NCI-H510A treated with DMSO at 0.1 percent for 48 hours (cell line): ENCODE results near the gene KIAA1217.

Experiments
- DNase-seq: peaks from one replicate; lab custom pipeline; 2025; lab: John Stamatoyannopoulos, UW

KIAA1217 gene, protein sequence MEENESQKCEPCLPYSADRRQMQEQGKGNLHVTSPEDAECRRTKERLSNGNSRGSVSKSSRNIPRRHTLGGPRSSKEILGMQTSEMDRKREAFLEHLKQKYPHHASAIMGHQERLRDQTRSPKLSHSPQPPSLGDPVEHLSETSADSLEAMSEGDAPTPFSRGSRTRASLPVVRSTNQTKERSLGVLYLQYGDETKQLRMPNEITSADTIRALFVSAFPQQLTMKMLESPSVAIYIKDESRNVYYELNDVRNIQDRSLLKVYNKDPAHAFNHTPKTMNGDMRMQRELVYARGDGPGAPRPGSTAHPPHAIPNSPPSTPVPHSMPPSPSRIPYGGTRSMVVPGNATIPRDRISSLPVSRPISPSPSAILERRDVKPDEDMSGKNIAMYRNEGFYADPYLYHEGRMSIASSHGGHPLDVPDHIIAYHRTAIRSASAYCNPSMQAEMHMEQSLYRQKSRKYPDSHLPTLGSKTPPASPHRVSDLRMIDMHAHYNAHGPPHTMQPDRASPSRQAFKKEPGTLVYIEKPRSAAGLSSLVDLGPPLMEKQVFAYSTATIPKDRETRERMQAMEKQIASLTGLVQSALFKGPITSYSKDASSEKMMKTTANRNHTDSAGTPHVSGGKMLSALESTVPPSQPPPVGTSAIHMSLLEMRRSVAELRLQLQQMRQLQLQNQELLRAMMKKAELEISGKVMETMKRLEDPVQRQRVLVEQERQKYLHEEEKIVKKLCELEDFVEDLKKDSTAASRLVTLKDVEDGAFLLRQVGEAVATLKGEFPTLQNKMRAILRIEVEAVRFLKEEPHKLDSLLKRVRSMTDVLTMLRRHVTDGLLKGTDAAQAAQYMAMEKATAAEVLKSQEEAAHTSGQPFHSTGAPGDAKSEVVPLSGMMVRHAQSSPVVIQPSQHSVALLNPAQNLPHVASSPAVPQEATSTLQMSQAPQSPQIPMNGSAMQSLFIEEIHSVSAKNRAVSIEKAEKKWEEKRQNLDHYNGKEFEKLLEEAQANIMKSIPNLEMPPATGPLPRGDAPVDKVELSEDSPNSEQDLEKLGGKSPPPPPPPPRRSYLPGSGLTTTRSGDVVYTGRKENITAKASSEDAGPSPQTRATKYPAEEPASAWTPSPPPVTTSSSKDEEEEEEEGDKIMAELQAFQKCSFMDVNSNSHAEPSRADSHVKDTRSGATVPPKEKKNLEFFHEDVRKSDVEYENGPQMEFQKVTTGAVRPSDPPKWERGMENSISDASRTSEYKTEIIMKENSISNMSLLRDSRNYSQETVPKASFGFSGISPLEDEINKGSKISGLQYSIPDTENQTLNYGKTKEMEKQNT (N-terminal part only)

DNA sequence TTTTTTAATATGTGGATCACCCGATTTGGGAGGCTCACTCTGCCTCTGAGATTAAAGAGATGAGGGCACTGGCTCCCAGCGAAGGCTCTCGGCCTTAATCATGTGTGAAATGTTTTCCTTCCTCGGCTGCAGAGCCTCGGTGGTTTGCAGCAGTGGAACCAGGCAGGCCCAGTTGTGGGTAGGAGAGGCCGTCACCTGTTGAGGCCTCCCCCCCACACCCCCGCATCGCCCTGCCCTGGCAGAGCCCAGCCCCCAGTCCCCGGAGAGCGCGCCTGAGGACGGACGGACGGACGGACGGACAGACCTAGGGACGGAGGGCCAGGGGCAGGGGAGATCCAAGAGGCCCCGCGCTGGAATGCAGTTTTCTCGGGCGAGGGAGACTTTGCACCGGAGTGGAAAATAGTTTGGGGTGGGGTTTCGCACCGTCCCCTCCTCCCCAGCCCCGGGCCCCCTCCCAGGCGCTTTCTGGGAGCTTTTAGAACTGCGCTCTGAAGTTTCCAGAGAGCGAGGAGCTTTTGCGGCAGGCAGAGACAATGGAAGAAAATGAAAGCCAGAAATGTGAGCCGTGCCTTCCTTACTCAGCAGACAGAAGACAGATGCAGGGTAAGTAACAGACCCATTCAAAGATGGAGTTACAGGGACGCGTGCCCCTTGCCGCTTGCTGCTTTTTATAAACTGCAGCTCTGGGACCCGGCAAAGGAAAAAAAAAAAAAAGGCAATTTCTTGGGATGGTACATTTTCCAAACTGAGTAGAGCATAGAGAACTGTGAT lies at the start of gene KIAA1217:
Gene KIAA1217 (plus strand): TSS at position 478 of the 771 bp plus-strand sequence. CDS start 56 bp downstream, at position 534.
- DNase-seq = no peak

DNA sequence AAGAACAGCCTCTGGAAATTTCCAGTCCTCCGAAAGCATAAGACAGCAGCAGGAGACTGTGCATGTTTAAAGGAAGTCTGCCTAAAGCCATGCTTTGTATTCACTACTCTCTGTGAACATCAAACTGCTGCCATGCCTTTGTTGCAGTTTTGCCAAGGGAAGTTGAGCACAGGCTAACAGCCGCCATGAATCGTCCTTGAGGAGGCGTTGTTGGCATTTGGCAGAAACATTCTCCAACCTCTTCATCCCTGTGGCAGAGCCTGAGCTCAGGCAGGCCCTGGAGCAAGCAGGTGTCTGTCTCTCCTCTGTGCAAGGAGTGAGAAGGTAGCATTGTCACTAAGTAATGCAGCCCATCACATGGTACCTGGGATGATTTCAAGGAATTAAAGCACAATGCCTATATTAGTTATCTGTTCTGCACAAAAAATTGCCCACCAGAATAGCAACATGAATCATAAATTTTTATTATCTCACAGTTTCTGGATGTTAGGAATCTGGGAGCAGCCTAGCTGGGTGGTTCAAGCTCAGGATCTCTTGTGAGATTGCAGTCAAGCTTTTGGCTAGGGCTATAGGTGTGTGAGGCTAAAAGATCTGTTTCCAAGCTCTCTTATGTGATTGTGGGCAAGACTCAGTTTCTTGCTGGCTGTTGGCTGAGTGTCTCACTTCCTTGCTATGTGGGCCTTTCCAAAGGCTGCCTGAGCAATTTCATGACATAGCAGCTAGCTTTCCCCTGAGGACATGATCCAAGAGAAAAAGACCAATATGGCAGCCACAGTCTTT lies 46.5 kb upstream of the KIAA1217 start:
- DNase-seq = no peak

DNA sequence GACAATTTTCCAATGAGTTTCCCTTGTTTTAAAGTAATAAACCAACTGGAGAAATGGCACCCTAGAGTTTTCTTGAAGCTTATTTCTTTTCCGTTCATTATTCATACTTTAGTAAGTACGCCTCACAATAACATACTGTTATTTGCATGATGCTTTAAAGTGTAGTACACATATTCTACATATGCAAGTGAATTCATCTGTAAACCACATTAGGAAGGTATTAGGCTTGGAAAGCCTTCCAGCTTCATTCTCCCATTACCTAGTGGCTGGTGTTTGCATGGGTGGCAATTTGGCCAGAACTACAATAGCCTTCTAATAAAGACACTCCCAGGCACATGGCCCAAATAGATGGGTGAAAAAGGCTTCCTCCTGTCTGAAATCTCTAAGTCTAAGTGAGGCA lies 45.5 kb upstream of the KIAA1217 start:
- no peak for DNase-seq

DNA sequence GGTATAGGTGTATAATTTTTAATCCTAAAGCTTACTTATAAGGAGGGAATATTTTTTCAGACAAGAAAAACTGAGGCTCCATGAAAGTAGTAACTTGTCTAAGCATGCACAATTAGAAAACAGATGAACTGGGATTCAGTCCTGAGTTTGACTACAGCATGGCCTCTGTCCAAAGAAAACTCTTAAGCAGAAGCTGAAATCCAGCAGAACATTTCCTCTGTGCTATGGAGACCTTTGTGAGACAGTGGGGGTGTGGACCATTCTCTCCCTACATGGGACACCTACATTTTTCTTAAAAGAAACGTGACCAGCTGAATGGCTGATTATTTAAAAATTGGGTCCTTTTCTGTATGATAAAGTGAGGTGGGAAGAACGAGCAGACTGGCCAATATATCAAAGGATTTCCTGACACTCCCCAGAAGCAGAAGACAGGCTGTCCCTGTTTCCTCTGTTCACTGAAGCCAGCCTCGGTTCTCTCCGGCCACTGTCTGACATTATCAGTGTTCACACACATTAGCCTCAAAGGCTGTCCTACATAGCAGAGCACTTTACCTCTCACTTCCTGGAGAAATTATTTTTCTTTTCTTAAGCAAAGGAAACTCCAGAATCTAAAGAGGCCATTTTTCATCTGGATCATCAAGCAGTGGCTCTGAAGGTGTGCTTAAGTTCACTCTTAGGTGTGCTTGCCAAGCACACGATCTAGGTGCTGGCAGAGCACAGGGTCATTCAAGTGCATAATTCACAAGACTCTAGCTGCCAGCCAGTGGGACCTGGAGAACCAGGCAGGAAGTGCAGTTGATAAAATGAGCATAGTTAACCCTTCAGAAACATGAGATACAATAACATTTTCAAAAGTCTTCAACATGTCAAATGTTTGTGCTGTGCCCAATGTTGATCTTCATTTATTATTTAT lies 40.4 kb upstream of the KIAA1217 start:
- no peak for DNase-seq

DNA sequence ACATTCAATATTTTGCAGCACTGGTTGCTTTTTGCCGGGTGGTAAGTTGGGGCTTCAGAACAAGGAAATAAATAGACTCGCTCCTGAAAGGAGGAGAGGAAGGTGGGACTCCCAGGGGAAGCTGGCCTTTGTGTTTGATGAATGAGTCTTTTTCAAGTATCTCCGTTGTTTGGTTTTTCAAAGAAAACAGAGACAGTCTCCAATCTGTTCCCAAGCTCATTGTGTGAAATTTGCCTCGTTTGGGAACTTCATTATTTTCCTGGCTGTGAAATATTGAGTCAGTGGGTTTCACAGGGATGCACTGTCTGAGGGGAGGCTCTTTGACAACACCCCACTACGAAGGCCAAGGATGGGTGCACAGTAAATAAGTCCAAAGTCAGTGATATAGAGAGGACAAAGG lies 38.7 kb upstream of the KIAA1217 start:
- DNase-seq = no peak

DNA sequence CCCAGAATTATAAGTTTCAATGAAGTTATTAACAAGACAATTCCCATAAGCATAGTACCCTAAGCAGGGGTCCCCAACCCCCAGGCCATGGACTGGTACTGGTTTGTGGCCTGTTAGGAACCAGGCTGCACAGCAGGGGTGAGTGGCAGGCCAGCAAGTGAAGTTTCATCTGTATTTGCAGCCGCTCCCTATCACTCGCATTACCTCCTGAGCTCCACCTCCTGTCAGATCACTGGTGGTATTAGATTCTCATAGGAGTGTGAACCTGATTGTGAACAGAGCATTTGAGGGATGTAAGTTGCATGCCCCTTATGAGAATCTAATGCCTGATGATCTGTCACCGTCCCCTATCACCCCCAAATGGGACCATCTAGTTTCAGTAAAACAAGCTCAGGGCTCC lies 36.0 kb upstream of the KIAA1217 start:
- no peak for DNase-seq

DNA sequence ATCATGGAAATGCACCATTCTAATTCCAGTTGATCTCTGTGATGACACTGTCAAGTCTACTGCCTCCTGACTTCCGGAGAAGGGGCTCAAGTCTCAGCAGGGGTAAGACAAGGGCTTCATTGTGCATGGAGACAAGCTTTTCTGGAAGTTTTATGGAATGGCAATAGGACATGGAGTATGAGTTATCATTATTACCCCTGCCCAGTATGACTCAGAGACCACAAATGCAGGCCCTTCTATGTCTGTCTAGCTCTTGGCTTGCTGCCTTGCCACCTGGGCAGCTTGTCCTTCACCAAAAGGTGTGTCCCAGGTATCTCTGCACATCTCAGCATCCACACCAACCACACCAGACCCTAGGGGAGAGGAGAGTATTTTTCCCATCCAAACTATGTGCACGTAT lies 34.9 kb upstream of the KIAA1217 start:
- DNase-seq = no peak

DNA sequence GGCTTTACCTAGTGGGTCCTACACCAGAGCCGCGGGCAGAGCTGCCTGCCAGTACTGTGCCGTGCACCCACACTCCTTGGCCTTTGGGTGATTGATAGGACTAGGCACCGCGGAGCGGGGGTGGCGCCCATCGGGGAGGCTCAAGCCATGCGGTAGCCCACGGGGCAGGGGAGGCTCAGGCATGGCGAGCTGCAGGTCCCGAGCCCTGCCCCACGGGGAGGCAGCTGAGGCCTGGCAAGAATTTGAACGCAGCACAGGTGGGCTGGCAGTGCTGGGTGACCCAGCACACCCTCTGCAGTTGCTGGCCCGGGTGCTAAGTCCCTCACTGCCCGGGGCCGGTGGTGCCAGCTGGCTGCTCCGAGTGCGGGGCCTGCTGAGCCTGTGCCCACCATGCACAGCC lies 32.3 kb upstream of the KIAA1217 start:
- no peak for DNase-seq

DNA sequence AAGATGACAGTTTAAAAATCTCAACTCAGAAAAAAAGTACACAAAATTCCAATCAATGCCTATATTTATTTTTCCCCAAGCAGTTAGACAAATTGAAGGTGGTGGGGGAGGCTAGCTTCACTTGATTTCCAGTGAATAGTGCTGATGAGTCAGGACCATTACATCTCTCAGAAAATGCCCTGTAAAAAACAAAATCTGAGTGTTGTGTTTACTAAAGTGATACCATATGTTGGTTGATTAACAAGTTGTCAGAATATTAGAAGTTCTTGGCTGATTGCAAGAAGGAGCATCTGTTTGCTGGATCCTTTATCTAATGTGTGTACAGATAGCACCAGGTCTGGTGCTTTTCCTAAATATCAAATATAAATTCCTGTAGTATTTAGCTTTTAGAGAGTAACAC lies 31.3 kb upstream of the KIAA1217 start:
- no peak for DNase-seq

DNA sequence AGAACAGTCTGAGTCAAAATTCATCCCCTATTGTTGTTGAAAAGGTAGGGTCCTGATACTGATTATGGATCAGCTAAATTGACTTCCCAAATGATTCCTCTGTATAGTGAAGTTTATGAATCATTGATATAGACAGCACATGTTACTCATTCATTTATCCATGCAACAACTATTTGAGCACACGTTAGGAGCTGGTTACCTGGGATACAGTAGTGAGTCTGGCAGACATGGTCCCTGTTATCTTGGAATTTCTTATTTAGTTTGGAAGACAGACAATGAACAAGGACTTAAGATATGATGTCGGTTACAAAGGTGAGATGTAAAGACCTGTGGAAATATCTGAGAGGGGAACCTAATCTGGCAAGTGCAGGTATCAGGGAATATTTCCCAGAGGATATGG lies 28.0 kb upstream of the KIAA1217 start:
- DNase-seq = no peak

DNA sequence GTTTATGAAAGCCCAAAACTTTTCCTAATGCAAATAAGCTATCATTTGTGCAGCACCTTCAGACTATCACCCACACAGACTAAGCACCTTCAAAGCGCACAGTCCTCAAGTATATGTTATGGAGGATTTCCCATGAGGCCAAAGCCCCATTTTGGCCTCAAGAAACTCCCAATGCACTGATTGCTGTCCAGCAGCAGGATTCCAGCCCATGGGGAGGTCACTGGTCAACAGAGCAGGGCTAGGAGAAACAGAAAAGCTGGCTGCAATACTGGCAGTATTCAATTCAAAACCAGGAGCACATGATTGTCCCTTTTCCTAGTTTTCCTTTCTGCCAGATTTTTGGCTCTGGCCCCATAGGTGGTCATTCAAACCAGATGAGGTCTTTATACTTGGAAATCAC lies 24.5 kb upstream of the KIAA1217 start:
- DNase-seq = no peak

DNA sequence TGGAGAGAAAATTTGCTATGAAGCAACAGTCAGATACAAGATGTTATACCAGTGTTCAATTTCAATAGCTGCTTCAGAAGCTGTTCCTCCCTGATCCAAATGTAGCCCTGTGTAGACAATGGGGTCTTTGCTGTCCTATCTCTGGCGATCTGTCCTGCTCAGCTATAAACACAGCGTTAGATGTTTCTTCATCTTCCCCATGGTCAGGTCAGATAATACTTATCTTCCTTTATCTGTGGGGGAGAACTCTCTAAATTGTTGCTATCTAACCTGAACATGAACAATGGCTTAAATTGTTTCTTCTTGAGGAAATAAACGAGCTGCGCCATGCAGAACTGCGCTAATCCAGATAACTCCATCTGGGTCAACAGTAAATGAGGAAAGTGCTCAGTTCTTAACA lies 15.6 kb upstream of the KIAA1217 start:
- no peak for DNase-seq

DNA sequence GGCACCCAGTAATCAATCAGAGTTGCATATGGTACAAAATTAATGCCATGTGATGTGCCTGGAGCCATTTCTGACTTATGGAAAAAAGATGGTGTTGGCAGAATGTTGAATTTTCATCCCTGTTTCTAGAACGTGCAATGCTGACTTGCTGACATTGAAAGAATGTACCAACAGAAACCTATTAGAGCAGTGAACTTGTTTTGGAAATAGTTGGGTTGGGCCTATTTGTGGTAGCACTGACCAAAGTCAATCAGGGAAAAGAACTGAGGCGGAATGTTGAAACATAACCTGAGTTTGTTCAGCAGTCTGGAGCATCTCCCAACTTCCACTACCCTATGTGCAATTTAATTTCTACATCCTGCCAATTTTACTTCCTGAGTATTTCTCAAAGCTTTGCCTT lies 11.7 kb upstream of the KIAA1217 start:
- DNase-seq = no peak

DNA sequence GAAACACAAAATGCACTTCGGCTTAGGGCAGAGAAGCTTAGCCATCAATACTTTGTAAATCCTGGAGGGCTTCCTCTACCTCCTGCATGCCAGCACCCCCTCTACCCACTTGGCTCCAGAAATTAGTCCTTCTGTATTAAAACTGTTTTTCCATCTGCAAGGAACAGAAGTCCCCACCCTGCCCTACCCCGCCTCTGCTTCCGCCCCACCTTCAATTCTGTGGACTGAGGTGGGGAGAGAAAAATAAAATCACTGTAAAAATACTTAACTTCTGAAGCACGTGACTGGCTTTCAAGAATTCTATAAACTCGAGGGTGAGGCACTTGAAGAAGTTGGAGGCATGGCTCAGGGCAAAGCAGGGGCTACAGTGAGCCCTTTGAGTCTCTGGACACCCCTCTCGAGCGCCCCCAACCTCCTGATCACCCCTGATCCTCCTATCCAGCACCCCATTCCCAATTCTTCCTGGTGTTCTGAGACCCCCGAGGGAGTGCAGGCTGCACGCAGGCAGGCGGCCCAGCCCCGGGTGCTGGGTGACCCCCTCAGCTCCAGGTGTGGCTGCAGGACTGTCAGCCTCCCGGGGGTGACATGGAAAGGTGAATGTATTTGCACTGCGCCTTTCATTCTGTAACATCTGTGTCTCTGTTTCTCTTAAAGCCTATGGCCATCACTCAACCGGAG lies 7.3 kb upstream of the KIAA1217 start:
- no peak for DNase-seq

DNA sequence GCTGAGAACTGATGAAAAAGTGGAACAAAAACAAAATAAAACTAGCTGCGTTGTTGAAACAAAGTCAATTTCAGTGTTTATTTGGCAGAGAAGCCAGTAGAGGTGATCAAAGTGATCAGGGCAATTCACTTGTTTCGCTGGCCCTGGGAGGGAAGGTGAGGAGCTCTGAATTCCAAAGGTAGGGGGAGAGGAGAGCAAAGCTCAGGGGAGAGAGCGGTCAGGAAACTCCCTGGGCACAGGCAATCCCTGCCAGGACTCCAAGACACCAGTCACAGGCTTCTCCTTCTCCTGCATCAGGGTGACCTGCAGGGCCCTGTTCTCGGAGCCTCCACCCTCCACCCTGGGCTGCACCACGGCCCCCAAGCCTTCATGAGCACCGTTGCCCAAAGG lies 6.8 kb upstream of the KIAA1217 start:
- no peak for DNase-seq

DNA sequence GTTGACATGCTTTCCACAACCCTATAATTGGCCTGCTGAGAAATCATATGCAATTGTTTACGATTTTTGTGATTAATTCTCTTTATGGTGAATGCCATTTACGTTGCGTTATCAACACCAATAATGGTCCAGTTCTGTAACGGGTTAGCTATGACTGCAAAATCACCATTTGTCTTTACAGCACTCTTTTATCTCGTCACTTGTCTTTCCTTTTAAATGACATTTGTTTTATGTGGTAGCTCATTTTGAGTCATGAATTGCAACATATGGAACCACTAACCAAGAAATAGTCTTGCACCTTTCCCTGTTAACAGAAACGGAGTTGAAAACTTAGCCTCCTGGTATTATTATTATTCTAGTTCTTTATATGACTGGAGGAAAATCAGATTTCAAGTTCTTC lies 3.1 kb upstream of the KIAA1217 start:
- DNase-seq = no peak

DNA sequence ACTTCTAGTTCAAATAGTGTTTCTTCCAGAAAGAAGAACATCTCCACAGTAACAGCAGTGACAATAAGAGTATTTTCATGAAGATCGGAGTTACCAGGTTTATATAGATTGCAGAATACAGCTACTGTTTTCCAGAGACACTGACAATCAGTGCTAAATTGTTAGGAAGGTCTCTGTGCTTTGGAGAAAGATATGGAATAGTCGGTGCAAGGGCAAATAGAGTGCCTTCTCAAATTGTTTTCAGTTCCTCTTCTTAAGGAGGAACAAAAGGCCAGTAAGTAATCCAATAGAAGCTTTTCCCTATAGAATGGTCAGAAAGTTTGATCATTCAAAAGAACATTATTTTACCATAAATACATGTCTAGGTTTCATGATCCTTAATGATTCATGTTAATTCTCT lies 2.6 kb upstream of the KIAA1217 start:
- DNase-seq = no peak

DNA sequence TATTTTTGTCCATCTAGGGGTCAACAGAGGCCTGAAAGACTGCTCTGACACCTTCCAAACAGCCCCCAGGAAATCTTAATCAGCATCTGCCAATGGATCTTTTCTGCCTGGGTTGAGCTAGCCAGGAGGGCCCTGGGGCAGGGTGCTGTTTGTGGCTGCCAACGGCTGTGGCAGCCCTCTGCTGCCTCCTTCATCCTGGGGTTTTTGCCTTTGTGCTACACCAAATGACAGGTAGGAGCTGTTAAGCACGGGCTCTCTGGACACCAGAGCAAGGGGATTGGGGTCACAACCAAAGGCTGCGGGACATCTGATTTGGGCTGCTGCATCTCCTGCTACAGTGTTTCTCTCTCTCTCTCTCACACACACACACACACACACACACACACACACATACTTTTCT lies 2.0 kb upstream of the KIAA1217 start:
- no peak for DNase-seq

DNA sequence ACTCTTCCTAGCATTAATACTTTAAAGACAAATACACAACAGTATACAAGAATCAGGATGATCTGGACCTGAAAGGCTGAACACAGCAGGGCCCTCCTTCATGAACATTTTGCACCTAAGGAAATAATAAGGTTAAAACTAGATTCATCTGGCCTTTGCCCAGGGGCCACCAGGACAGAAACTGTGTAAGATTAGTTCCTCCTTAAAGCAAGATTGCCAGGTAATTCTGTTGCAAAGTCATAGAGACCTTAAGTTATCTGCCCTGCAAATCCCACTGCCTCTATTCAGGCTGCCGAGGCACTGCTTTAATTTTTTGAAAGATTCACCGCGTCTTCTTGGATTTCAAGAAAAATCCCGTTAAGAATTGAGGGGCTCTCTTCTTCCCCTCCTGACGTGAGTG lies 1.6 kb upstream of the KIAA1217 start:
- DNase-seq = no peak
